Esophagus mucosa (tissue), 1 donor: Measurements from ENCODE around the gene FXYD5. TPM values are rescaled to one million over a fixed set of nuclear protein-coding genes. Genes with fewer than 3 reads are reported as not detected.
A peak's percentile ranks its signal among the peaks of the same experiment; 100 is the strongest.

Experiments used
- ATAC-seq: fragments of 200-7000 bp; cut with Tn5 transposase; one replicate; pipeline ENCODE4 v1.9.1; 2020
- total RNA-seq: library from RNA; stranded (reverse); gene quantifications from one replicate; pipeline ENCODE4 v1.2.4, GENCODE V29; 2023
- donor health status: DM: yes; HTN: yes; CAD: no.

FXYD5 gene
- total RNA-seq, 1 donor from 2014 or later, result 114 TPM

GRCh38 chr19:35157431-35157830 lies 2.9 kb downstream of the FXYD5 start:
- no peak for ATAC-seq

GRCh38 chr19:35159606-35160005 lies 5.1 kb downstream of the FXYD5 start:
- ATAC-seq, result no peak

GRCh38 chr19:35160629-35161433 lies 6.3 kb downstream of the FXYD5 start:
- no peak for ATAC-seq

GRCh38 chr19:35161434-35161743 lies 6.9 kb downstream of the FXYD5 start:
- no peak for ATAC-seq

- peak; percentile 89 for ATAC-seq
Observed at GRCh38 chr19:35162471-35163326, 8.2 kb downstream of the FXYD5 start.

GRCh38 chr19:35164418-35164817 lies 9.9 kb downstream of the FXYD5 start:
- ATAC-seq, result peak; percentile 35

- no peak for ATAC-seq
Observed at GRCh38 chr19:35165200-35166058, 10.9 kb downstream of the FXYD5 start.

- peak; percentile 40 for ATAC-seq
Observed at GRCh38 chr19:35166100-35167063, 11.8 kb downstream of the FXYD5 start.

GRCh38 chr19:35167251-35168119 lies 12.9 kb downstream of the FXYD5 start:
- no peak for ATAC-seq

GRCh38 chr19:35168196-35168595 lies 13.7 kb downstream of the FXYD5 start:
- ATAC-seq, result peak; percentile 55

GRCh38 chr19:35169221-35169995 lies 14.9 kb downstream of the FXYD5 start:
- ATAC-seq, result no peak

- no peak for ATAC-seq
Observed at GRCh38 chr19:35170359-35171061, 16.0 kb downstream of the FXYD5 start.

GRCh38 chr19:35171730-35172129 lies 17.2 kb downstream of the FXYD5 start:
- ATAC-seq, result no peak

GRCh38 chr19:35174226-35174625 lies 19.7 kb downstream of the FXYD5 start:
- no peak for ATAC-seq

- ATAC-seq, result no peak
Observed at GRCh38 chr19:35176181-35176570, 21.6 kb downstream of the FXYD5 start.

GRCh38 chr19:35177377-35178274 lies 23.1 kb downstream of the FXYD5 start:
- ATAC-seq, result no peak

- ATAC-seq, result no peak
Observed at GRCh38 chr19:35178701-35179100, 24.2 kb downstream of the FXYD5 start.

GRCh38 chr19:35179830-35180229 lies 25.3 kb downstream of the FXYD5 start:
- no peak for ATAC-seq
